Erythroblast (primary cell): ENCODE measurements around the gene DCLRE1B.
A peak's percentile ranks its signal among the peaks of the same experiment; 100 is the strongest.

Source experiments
- GATA1 ChIP-seq: IDR thresholded peaks from 2 replicates; pipeline ENCODE4 v1.6.1; 2011; ENCODE audit warnings: low read depth, mild to moderate bottlenecking, control low read depth, low read length, moderate library complexity
- POLR2A ChIP-seq: IDR thresholded peaks from 2 replicates; pipeline ENCODE4 v1.6.1; 2011; ENCODE audit warnings: mild to moderate bottlenecking, low read length

GRCh38 chr1:113904674-113905434 is at the start of gene DCLRE1B, which contains the start of gene AP4B1:
- TF ChIP-seq POLR2A (peak; percentile 92), GATA1 (no peak)
